Measurements from ENCODE around the gene KREMEN2.

KREMEN2 gene

DNA sequence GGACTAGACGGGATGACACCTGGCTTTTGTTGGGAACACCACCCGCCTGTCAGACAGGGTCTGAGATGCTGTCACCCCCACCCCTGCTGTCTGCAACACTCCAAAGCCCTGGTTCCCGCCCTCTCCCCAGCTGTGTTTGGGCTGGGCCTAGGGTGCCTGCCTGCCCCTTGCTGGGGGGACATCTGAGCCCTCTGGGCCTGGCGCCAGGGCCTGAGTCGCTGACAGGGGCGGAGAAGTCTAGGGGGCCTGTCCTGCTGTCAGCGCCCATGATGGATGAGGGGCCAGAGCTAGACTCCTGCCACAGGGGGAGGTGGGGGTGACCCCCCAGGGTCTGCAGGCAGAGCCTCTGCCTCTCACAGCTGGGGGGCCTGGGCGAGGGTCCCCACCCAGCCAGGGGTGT, 23.8 kb downstream of the KREMEN2 start:
- Histone ChIP-seq H4K20me1 (ENCODE audit: insufficient read depth, low read length, poor library complexity, severe bottlenecking) (no peaks in the 10 kb centered on the region), H3K4me2 (ENCODE audit: low read depth, low read length, poor library complexity, severe bottlenecking) (no peak overlapping the region), H3K4me3 (ENCODE audit: low read length, poor library complexity, severe bottlenecking) (no peak overlapping the region), H3K36me3 (ENCODE audit: insufficient read depth, low read length) (no peaks in the 10 kb centered on the region), H3K9me2 (replicated peaks; ENCODE audit: low read depth, low read length) (no peaks in the 10 kb centered on the region), H3K9me3 (ENCODE audit: insufficient read depth, low read depth, low read length) (no peaks in the 10 kb centered on the region), H3K79me2 (ENCODE audit: insufficient read depth, low read length) (no peaks in the 10 kb centered on the region), H3F3A (ENCODE audit: low read depth) (no peaks in the 10 kb centered on the region), H3K4me1 (ENCODE audit: insufficient read depth, low read length, poor library complexity, severe bottlenecking) (no peaks in the 10 kb centered on the region), H3K27me3 (ENCODE audit: insufficient read depth, low read length, poor library complexity, severe bottlenecking) (no peaks in the 10 kb centered on the region), H2AFZ (ENCODE audit: low read length) (no peak overlapping the region), H3K9ac (ENCODE audit: low read depth, low read length, poor library complexity, severe bottlenecking) (no peak overlapping the region)
- no peak for TF ChIP-seq EZH2phosphoT487 (IDR thresholded peaks at IDR 0.05; ENCODE audit: borderline replicate concordance)
- TF ChIP-seq, protein P1, sequence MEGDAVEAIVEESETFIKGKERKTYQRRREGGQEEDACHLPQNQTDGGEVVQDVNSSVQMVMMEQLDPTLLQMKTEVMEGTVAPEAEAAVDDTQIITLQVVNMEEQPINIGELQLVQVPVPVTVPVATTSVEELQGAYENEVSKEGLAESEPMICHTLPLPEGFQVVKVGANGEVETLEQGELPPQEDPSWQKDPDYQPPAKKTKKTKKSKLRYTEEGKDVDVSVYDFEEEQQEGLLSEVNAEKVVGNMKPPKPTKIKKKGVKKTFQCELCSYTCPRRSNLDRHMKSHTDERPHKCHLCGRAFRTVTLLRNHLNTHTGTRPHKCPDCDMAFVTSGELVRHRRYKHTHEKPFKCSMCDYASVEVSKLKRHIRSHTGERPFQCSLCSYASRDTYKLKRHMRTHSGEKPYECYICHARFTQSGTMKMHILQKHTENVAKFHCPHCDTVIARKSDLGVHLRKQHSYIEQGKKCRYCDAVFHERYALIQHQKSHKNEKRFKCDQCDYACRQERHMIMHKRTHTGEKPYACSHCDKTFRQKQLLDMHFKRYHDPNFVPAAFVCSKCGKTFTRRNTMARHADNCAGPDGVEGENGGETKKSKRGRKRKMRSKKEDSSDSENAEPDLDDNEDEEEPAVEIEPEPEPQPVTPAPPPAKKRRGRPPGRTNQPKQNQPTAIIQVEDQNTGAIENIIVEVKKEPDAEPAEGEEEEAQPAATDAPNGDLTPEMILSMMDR (conservative IDR thresholded peaks at IDR 0.05; ENCODE audit: low read length): no peak

DNA sequence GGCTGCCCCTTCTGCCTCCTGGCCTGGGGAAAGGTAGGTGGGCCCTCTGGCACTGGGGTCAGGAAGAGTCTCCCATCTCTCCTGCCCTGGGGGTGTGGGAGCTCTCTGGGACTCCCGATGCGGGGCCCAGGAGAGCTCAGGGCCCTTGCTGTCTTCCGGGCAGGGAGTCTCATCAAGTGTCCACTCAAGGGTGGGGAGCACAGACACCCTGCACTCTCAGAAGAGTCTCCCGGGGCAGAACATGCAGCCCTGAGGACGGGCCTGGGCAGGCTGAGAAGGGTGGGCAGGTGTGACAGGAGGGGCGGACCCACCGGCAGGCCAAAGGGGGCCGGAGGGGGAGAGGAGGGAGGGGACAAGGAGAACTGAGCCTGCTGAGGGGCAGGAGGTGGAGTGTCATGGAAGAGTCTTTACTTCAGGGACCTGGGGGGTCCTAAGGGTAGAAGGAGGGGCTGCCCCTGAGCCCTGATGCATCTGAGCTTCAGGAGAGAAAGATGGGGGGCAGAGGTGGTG, 24.6 kb downstream of the KREMEN2 start:
- no peak overlapping the region for H3K4me2 ChIP-seq (ENCODE audit: low read depth, low read length, poor library complexity, severe bottlenecking)
- TF ChIP-seq, protein P1 (conservative IDR thresholded peaks at IDR 0.05; ENCODE audit: low read length): no peak
- TF ChIP-seq EZH2phosphoT487 (IDR thresholded peaks at IDR 0.05; ENCODE audit: borderline replicate concordance): no peak
- H3K9me3 ChIP-seq (ENCODE audit: insufficient read depth, low read depth, low read length): no peaks in the 10 kb centered on the region
- no peaks in the 10 kb centered on the region for H3K4me1 ChIP-seq (ENCODE audit: insufficient read depth, low read length, poor library complexity, severe bottlenecking)
- no peak overlapping the region for H3K4me3 ChIP-seq (ENCODE audit: low read length, poor library complexity, severe bottlenecking)
- H3F3A ChIP-seq (ENCODE audit: low read depth): no peaks in the 10 kb centered on the region
- H3K9me2 ChIP-seq (replicated peaks; ENCODE audit: low read depth, low read length): no peaks in the 10 kb centered on the region
- H3K79me2 ChIP-seq (ENCODE audit: insufficient read depth, low read length): no peaks in the 10 kb centered on the region
- H3K9ac ChIP-seq (ENCODE audit: low read depth, low read length, poor library complexity, severe bottlenecking): no peak overlapping the region
- H4K20me1 ChIP-seq (ENCODE audit: insufficient read depth, low read length, poor library complexity, severe bottlenecking): no peaks in the 10 kb centered on the region
- no peaks in the 10 kb centered on the region for H3K27me3 ChIP-seq (ENCODE audit: insufficient read depth, low read length, poor library complexity, severe bottlenecking)
- H2AFZ ChIP-seq (ENCODE audit: low read length): no peak overlapping the region
- no peaks in the 10 kb centered on the region for H3K36me3 ChIP-seq (ENCODE audit: insufficient read depth, low read length)

DNA sequence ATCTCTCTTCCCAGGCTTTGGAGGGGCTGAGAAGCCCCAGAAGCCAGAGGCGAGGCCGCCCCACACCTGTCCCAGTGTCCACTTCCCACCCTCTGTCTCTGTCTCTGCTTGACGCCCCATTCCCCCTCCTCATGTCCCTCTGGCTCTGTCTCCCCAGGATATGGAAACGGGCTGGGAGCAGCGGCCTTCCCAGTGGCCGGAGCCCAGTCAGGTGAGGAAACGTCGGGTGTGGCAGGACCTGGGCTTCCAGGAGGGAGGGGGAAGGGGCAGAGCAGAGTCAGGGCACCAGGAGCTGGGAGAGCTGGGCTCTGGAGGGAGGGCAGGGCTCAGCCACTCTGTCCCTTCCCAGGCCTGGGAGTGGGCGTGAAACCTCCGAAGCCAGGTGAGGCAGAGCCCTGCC, 26.8 kb downstream of the KREMEN2 start:
- Histone ChIP-seq H3K9ac (ENCODE audit: low read depth, low read length, poor library complexity, severe bottlenecking) (no peak overlapping the region), H4K20me1 (ENCODE audit: insufficient read depth, low read length, poor library complexity, severe bottlenecking) (no peaks in the 10 kb centered on the region), H3K79me2 (ENCODE audit: insufficient read depth, low read length) (no peaks in the 10 kb centered on the region), H2AFZ (ENCODE audit: low read length) (no peak overlapping the region), H3F3A (ENCODE audit: low read depth) (no peaks in the 10 kb centered on the region), H3K4me3 (ENCODE audit: low read length, poor library complexity, severe bottlenecking) (no peak overlapping the region), H3K27me3 (ENCODE audit: insufficient read depth, low read length, poor library complexity, severe bottlenecking) (no peaks in the 10 kb centered on the region), H3K9me2 (replicated peaks; ENCODE audit: low read depth, low read length) (no peaks in the 10 kb centered on the region), H3K4me1 (ENCODE audit: insufficient read depth, low read length, poor library complexity, severe bottlenecking) (no peaks in the 10 kb centered on the region), H3K9me3 (ENCODE audit: insufficient read depth, low read depth, low read length) (no peaks in the 10 kb centered on the region), H3K36me3 (ENCODE audit: insufficient read depth, low read length) (no peaks in the 10 kb centered on the region), H3K4me2 (ENCODE audit: low read depth, low read length, poor library complexity, severe bottlenecking) (no peak overlapping the region)
- TF ChIP-seq, protein P1 (conservative IDR thresholded peaks at IDR 0.05; ENCODE audit: low read length): no peak
